ENCODE data around the gene MC3R.

MC3R gene

DNA sequence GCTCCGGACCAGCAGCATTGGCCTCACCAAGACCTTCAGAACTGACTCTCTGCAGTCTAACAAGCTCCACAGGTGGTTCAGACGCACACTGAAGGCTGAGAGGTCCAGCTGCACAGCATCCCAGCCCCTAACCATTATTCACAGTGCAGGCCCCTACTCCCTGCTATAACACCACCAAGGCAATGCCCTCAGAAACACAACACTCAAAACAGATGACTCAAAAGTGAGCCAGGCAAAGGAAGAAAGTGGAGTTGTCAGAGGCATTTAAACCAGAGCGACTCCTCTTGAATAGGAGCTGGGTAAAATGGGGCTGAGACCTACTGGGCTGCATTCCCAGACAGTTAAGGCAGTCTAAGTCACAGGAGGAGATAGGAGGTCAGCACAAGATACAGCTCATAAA, 20.5 kb upstream of the MC3R start:
- Histone ChIP-seq H3K4me3 (ENCODE audit: low read depth, low read length, poor library complexity, severe bottlenecking) (no peak overlapping the region), H4K20me1 (ENCODE audit: insufficient read depth, low read length) (no peaks in the 10 kb centered on the region), H3K9me3 (ENCODE audit: low read length) (no peaks in the 10 kb centered on the region), H3K9me2 (ENCODE audit: low read depth, low read length) (no peaks in the 10 kb centered on the region), H3F3A (ENCODE audit: insufficient read depth, low read length) (no peaks in the 10 kb centered on the region), H3K36me3 (ENCODE audit: insufficient read depth, low read length) (no peaks in the 10 kb centered on the region), H3K4me1 (ENCODE audit: insufficient read depth, low read length, severe bottlenecking) (no peaks in the 10 kb centered on the region), H3K27me3 (ENCODE audit: insufficient read depth, low read length) (no peaks in the 10 kb centered on the region), H3K79me2 (ENCODE audit: insufficient read depth, low read length) (no peaks in the 10 kb centered on the region), H2AFZ (ENCODE audit: low read length) (no peak overlapping the region), H3K27ac (ENCODE audit: low read depth, low read length, poor library complexity, severe bottlenecking) (no peak overlapping the region), H3K9ac (ENCODE audit: low read length) (no peak overlapping the region), H3K4me2 (ENCODE audit: low read length) (no peak overlapping the region)
- TF ChIP-seq EZH2 (IDR thresholded peaks at IDR 0.05; ENCODE audit: borderline replicate concordance, low read length), result no peak
- TF ChIP-seq, protein P1, sequence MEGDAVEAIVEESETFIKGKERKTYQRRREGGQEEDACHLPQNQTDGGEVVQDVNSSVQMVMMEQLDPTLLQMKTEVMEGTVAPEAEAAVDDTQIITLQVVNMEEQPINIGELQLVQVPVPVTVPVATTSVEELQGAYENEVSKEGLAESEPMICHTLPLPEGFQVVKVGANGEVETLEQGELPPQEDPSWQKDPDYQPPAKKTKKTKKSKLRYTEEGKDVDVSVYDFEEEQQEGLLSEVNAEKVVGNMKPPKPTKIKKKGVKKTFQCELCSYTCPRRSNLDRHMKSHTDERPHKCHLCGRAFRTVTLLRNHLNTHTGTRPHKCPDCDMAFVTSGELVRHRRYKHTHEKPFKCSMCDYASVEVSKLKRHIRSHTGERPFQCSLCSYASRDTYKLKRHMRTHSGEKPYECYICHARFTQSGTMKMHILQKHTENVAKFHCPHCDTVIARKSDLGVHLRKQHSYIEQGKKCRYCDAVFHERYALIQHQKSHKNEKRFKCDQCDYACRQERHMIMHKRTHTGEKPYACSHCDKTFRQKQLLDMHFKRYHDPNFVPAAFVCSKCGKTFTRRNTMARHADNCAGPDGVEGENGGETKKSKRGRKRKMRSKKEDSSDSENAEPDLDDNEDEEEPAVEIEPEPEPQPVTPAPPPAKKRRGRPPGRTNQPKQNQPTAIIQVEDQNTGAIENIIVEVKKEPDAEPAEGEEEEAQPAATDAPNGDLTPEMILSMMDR (IDR thresholded peaks at IDR 0.05; ENCODE audit: low read length), result no peak

DNA sequence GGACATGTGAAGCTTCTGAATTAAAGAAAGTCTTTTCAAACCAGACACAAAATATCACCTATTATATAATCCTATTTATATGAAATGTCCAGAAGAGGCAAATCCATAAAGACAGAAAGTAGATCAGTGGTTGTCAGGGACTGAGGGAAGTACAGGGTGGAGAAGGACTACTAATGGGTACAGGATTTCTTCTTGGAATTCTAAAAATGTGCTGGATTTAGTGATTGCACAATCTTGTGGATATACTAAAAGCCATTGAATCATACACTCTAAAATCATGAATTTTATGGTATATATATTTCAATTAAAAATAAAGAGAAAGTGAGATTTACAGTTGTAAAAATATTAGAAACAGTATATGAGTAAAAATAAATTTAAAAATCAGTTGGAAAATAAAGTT, 18.7 kb upstream of the MC3R start:
- H3K9me3 ChIP-seq (ENCODE audit: low read length), result no peaks in the 10 kb centered on the region; the same call in 1 of the 2 replicates
- H3K27ac ChIP-seq (ENCODE audit: low read depth, low read length, poor library complexity, severe bottlenecking), result no peak overlapping the region
- no peaks in the 10 kb centered on the region for H3F3A ChIP-seq (ENCODE audit: insufficient read depth, low read length)
- no peaks in the 10 kb centered on the region for H3K27me3 ChIP-seq (ENCODE audit: insufficient read depth, low read length)
- H3K4me1 ChIP-seq (ENCODE audit: insufficient read depth, low read length, severe bottlenecking), result no peaks in the 10 kb centered on the region
- no peak overlapping the region for H3K9ac ChIP-seq (ENCODE audit: low read length)
- no peak overlapping the region for H2AFZ ChIP-seq (ENCODE audit: low read length)
- no peak overlapping the region for H3K4me3 ChIP-seq (ENCODE audit: low read depth, low read length, poor library complexity, severe bottlenecking)
- H3K9me2 ChIP-seq (ENCODE audit: low read depth, low read length), result no peaks in the 10 kb centered on the region
- no peak for TF ChIP-seq EZH2 (IDR thresholded peaks at IDR 0.05; ENCODE audit: borderline replicate concordance, low read length)
- TF ChIP-seq, protein P1 (IDR thresholded peaks at IDR 0.05; ENCODE audit: low read length), result no peak
- no peak overlapping the region for H3K4me2 ChIP-seq (ENCODE audit: low read length)
- no peaks in the 10 kb centered on the region for H3K79me2 ChIP-seq (ENCODE audit: insufficient read depth, low read length)
- H3K36me3 ChIP-seq (ENCODE audit: insufficient read depth, low read length), result no peaks in the 10 kb centered on the region
- H4K20me1 ChIP-seq (ENCODE audit: insufficient read depth, low read length), result no peaks in the 10 kb centered on the region

DNA sequence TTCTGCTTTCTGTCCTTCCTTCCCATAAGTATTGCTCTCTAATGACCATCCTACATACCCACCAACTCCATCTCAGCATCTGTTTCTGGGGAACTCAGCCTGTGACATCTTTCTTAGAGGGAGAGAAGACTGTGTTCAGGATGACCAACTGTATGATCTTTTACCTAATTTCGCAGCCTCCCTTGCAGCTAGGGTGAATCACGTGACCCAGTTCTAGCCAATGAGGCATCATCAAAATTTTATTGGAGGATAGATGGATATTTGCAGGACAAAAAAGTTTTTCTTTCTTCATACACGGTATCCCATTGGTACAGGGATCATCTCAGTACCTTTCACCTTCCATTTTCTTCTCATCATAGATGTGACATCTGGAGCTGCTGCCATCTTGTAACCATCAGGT, 14.4 kb upstream of the MC3R start:
- H4K20me1 ChIP-seq (ENCODE audit: insufficient read depth, low read length), result no peaks in the 10 kb centered on the region

More for the DNA sequence above, 14.4 kb upstream of the MC3R start:
- Histone ChIP-seq H3K27me3 (ENCODE audit: insufficient read depth, low read length) (no peaks in the 10 kb centered on the region), H3F3A (ENCODE audit: insufficient read depth, low read length) (no peaks in the 10 kb centered on the region), H3K4me2 (ENCODE audit: low read length) (no peak overlapping the region), H2AFZ (ENCODE audit: low read length) (no peak overlapping the region), H3K27ac (ENCODE audit: low read depth, low read length, poor library complexity, severe bottlenecking) (no peak overlapping the region), H3K36me3 (ENCODE audit: insufficient read depth, low read length) (no peaks in the 10 kb centered on the region), H3K79me2 (ENCODE audit: insufficient read depth, low read length) (no peaks in the 10 kb centered on the region), H3K4me3 (ENCODE audit: low read depth, low read length, poor library complexity, severe bottlenecking) (no peak overlapping the region), H3K9me2 (ENCODE audit: low read depth, low read length) (no peaks in the 10 kb centered on the region), H3K9ac (ENCODE audit: low read length) (no peak overlapping the region), H3K9me3 (ENCODE audit: low read length) (no peaks in the 10 kb centered on the region; the same call in 1 of the 2 replicates), H3K4me1 (ENCODE audit: insufficient read depth, low read length, severe bottlenecking) (no peaks in the 10 kb centered on the region)
- TF ChIP-seq, protein P1 (IDR thresholded peaks at IDR 0.05; ENCODE audit: low read length), result no peak
- no peak for TF ChIP-seq EZH2 (IDR thresholded peaks at IDR 0.05; ENCODE audit: borderline replicate concordance, low read length)

Measured in OCI-LY1 (cell line).